ENCODE measurements around the gene FOXO1. TPM values are rescaled to one million over a fixed set of nuclear protein-coding genes. Genes with fewer than 3 reads are reported as not detected.
A peak's percentile ranks its signal among the peaks of the same experiment; 100 is the strongest.

The FOXO1 gene
- total RNA-seq, 2 experiments from 2014 or later = 29.2 to 42.1 TPM

DNA sequence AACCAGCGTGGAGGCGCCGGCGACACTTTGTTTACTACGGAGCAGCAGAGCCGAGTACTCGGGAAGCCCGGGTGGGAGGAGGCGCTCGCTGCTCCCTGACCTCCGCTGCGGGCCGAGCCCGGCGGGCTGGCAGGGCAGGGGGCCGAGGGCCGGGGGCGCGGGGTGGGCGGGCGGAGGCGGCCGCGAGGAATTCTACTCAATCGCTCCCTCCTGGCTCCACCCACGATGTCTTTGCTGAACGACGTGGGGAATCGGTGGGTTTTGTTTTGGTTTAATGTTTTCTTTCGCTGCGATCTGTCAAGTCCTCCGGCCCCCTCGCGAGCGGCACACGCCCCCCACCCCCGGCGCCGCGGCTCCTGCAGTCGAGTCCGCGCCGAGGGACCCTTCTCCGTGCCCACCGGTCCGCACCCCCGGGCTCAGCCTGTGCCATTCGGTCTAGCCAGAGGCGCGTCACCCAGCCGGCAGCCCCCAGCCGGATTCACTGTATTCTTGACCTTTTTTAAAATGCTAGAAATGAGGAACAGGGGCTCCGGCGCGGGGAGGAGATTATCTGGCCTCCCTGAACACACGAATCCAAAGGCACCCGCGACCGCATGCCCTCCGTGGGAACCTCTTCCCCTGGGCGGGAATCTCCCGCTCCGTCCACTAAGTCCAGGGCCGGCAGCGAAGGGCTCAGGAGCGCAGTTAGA, 636 bp upstream of the FOXO1 start:
- Histone ChIP-seq H3K4me3 (ENCODE audit: low read depth, low read length, poor library complexity, severe bottlenecking) (peak overlapping the region; percentile 91), H3K27ac (ENCODE audit: low read depth, low read length, poor library complexity, severe bottlenecking) (peak overlapping the region; percentile 83), H3K9me2 (ENCODE audit: insufficient read depth, low read length) (no peaks in the 10 kb centered on the region), H4K20me1 (ENCODE audit: insufficient read depth, low read length) (peaks cover 5% of the 10 kb centered on the region; the same call in 1 of the 2 replicates), H3K9me3 (ENCODE audit: low read length) (no peaks in the 10 kb centered on the region), H2AFZ (ENCODE audit: low read length) (peak overlapping the region; percentile 38; the same call in 1 of the 2 replicates), H3K4me1 (ENCODE audit: insufficient read depth, low read length, poor library complexity, severe bottlenecking) (peaks cover 32% of the 10 kb centered on the region), H3K4me2 (ENCODE audit: low read length) (peak overlapping the region; percentile 92), H3K79me2 (ENCODE audit: insufficient read depth, low read depth, low read length) (peaks cover 50% of the 10 kb centered on the region), H3K36me3 (ENCODE audit: insufficient read depth, low read length) (peaks cover 19% of the 10 kb centered on the region)
- no TSS peak for BruUV-seq (replicated peaks)
- TF ChIP-seq EZH2phosphoT487 (IDR thresholded peaks at IDR 0.05; ENCODE audit: borderline replicate concordance, low read depth, low read length) (no peak), CTCF (conservative IDR thresholded peaks at IDR 0.05; ENCODE audit: low read length) (no peak)
- intact Hi-C loops (cut with micrococcal nuclease; ENCODE audit: unreplicated experiment) = loop anchor here (1.0 to 10.0 kb wide), 7 partner anchors 78 to 600 kb away; no protein-coding TSS in a partner anchor
- peak; percentile 58 for DNase-seq (ENCODE audit: low spot score)
- CTCF ChIA-PET (ENCODE audit: unreplicated experiment) = interaction anchor here (2.9 kb wide), 1 partner anchor 14 kb away, joined by 26 read pairs; no protein-coding TSS in a partner anchor
- POLR2A ChIA-PET = interaction anchor here (0.6 to 1.1 kb wide), 2 partner anchors 9 to 890 kb away, joined by 3 to 4 read pairs; no protein-coding TSS in a partner anchor

DNA sequence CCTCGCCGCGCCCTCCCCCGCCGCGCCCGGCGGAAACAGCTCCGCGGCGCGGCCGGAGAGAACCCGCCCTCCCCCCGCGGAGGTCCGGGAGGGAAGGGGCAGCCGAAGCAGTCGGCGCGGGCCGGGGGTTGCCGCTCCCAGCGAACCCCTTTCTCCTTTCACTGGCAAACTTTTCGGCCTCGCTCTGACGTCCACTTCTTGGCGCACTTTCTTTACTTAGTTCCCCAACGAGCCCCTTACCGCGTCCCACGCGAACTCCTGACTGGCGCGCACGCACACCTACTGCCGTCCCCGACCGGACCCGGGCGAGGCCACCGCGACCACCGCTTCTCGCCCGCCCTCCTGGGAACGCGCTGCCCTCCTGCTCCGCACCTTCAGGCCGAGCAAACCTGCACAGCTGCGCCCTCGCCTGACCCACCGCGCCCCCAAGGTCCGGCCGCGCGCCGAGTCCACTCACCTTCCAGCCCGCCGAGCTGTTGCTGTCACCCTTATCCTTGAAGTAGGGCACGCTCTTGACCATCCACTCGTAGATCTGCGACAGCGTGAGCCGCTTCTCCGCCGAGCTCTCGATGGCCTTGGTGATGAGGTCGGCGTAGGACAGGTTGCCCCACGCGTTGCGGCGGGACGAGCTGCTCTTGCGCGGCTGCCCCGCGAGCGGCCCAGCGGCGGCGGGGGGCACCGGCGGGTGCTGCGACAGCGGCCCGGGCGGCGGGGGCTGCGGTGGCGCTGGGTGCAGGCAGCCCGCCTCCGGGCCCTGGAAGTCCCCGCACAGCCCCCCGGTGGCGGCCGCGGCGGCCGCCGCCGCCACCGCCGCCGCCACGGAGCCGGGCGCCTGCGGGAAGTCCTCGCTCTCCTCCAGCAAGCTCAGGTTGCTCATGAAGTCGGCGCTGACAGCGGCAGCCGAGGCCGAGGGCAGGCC, 1.1 kb downstream of the FOXO1 start:
- BruUV-seq (replicated peaks) = no TSS peak
- peaks cover 67% of the 10 kb centered on the region for H3K79me2 ChIP-seq (ENCODE audit: insufficient read depth, low read depth, low read length)
- H3K36me3 ChIP-seq (ENCODE audit: insufficient read depth, low read length) = peaks cover 29% of the 10 kb centered on the region
- no peak overlapping the region for H2AFZ ChIP-seq (ENCODE audit: low read length)
- peak; percentile 68 for DNase-seq (ENCODE audit: low spot score)
- H3K4me3 ChIP-seq (ENCODE audit: low read depth, low read length, poor library complexity, severe bottlenecking) = peak overlapping the region; percentile 91
- peak overlapping the region; percentile 83 for H3K27ac ChIP-seq (ENCODE audit: low read depth, low read length, poor library complexity, severe bottlenecking)
- intact Hi-C loops (cut with micrococcal nuclease; ENCODE audit: unreplicated experiment) = loop anchor here (1.0 to 10.0 kb wide), 10 partner anchors 36 to 598 kb away; no protein-coding TSS in a partner anchor
- peak overlapping the region; percentile 94 for H3K4me2 ChIP-seq (ENCODE audit: low read length)
- ChIA-PET CTCF (ENCODE audit: unreplicated experiment) (no interaction called here), POLR2A (interaction anchor here (0.6 to 2.0 kb wide), 12 partner anchors 9 to 517 kb away, joined by 3 to 8 read pairs (median 4); no protein-coding TSS in a partner anchor)
- H4K20me1 ChIP-seq (ENCODE audit: insufficient read depth, low read length) = peaks cover 11% of the 10 kb centered on the region; the same call in 1 of the 2 replicates
- no peaks in the 10 kb centered on the region for H3K9me2 ChIP-seq (ENCODE audit: insufficient read depth, low read length)
- TF ChIP-seq CTCF (conservative IDR thresholded peaks at IDR 0.05; ENCODE audit: low read length) (peak; percentile 29; the same call in 1 of the 2 replicates), EZH2phosphoT487 (IDR thresholded peaks at IDR 0.05; ENCODE audit: borderline replicate concordance, low read depth, low read length) (no peak)
- no peaks in the 10 kb centered on the region for H3K9me3 ChIP-seq (ENCODE audit: low read length)
- peaks cover 45% of the 10 kb centered on the region for H3K4me1 ChIP-seq (ENCODE audit: insufficient read depth, low read length, poor library complexity, severe bottlenecking)
